ENCODE results near the gene OVOL1. TPM values are rescaled to one million over a fixed set of nuclear protein-coding genes. Genes with fewer than 3 reads are reported as not detected.

OVOL1 gene
- total and polyA plus RNA-seq, 2 of the 13 experiments (the other 11 are each of a cell fraction or from before 2014, with no cell fraction given): 0.01 TPM; not detected in 1

GRCh38 chr11:65744026-65744698 is 42.7 kb upstream of the OVOL1 start (continued):
- TF ChIP-seq SALL1 (CRISPR knock-in tag; IDR thresholded peaks at IDR 0.05) (peak; percentile 44), ZNF232 (CRISPR knock-in tag; IDR thresholded peaks at IDR 0.05; ENCODE audit: borderline replicate concordance) (no peak), ZFY (CRISPR knock-in tag; IDR thresholded peaks at IDR 0.05) (0 out of 2 replicates have a peak, but pooled peaks have one; percentile 16), ZNF570 (CRISPR knock-in tag; IDR thresholded peaks at IDR 0.05; ENCODE audit: borderline replicate concordance) (no peak), GABPA (IDR thresholded peaks at IDR 0.05; ENCODE audit: low read depth, low read length) (no peak), GABPA (CRISPR knock-in tag; IDR thresholded peaks at IDR 0.05; ENCODE audit: low read depth) (peak; percentile 57), NR2F6 (IDR thresholded peaks at IDR 0.05) (no peak), NR2F6 (CRISPR knock-in tag; IDR thresholded peaks at IDR 0.05) (0 out of 2 replicates have a peak, but pooled peaks have one; percentile 12), ZBTB7A (CRISPR knock-in tag; IDR thresholded peaks at IDR 0.05) (no peak), BCL3 (CRISPR knock-in tag; IDR thresholded peaks at IDR 0.05) (no peak), CREB3 (CRISPR knock-in tag; IDR thresholded peaks at IDR 0.05) (no peak), ZNF451 (CRISPR knock-in tag; IDR thresholded peaks at IDR 0.05) (no peak), ZNF772 (CRISPR knock-in tag; IDR thresholded peaks at IDR 0.05) (peak; percentile 66; the same call in 1 of the 2 replicates), REST (IDR thresholded peaks at IDR 0.05; ENCODE audit: borderline replicate concordance in 1 of 2, low read depth in 1 of 2, low read length in 2 of 2) (no peak), KLF12 (CRISPR knock-in tag; IDR thresholded peaks at IDR 0.05; ENCODE audit: borderline replicate concordance) (0 out of 2 replicates have a peak, but pooled peaks have one; percentile 24), RORA (CRISPR knock-in tag; IDR thresholded peaks at IDR 0.05) (no peak), ASH2L (IDR thresholded peaks at IDR 0.05; ENCODE audit: insufficient read length, low read depth, low read length) (no peak), RBFOX2 (IDR thresholded peaks at IDR 0.05; ENCODE audit: low read depth, low read length) (no peak), BATF2 (CRISPR knock-in tag; IDR thresholded peaks at IDR 0.05) (no peak), HIC2 (CRISPR knock-in tag; IDR thresholded peaks at IDR 0.05; ENCODE audit: low read depth) (peak; percentile 54; the same call in 1 of the 2 replicates)

All from HepG2 (cell line).